WI38 (cell line): ENCODE measurements around the gene MUC12.
"Not testable (repeated sequence)": the region's sequence is repeated elsewhere in the genome, so short reads cannot be mapped to it uniquely, and the experiment has no call there.

Experiments
- H3K4me3 ChIP-seq: 2 replicates; pipeline ENCODE4 v1.5.1; 2011; ENCODE audit warnings: low read depth, mild to moderate bottlenecking, control low read depth, low read length
- CTCF ChIP-seq: IDR thresholded peaks from 2 replicates; pipeline ENCODE4 v1.5.1; 2012; ENCODE audit warnings: low read depth, mild to moderate bottlenecking, control low read depth, low read length

MUC12 gene

GRCh38 chr7:100969066-100969615 is at the start of gene MUC12:
Gene MUC12 (plus strand): TSS chr7:100969565. CDS start chr7:100969623, 58 bp downstream.
- TF ChIP-seq CTCF, result no peak
- no peak within 1 kb of the TSS for H3K4me3 ChIP-seq

- H3K4me3 ChIP-seq, result not testable (repeated sequence)
Measured at GRCh38 chr7:100919779-100920437, 49.5 kb upstream of the MUC12 start.

GRCh38 chr7:100921039-100921438 is 48.3 kb upstream of the MUC12 start:
- H3K4me3 ChIP-seq, result no peak overlapping the region
- TF ChIP-seq CTCF, result no peak

GRCh38 chr7:100923616-100924015 is 45.7 kb upstream of the MUC12 start:
- not testable (repeated sequence) for H3K4me3 ChIP-seq

- H3K4me3 ChIP-seq, result no peak overlapping the region
Measured at GRCh38 chr7:100929808-100930174, 39.6 kb upstream of the MUC12 start.

GRCh38 chr7:100933734-100934133 is 35.6 kb upstream of the MUC12 start:
- H3K4me3 ChIP-seq, result no peak overlapping the region
- no peak for TF ChIP-seq CTCF

More at GRCh38 chr7:100929808-100930174, 39.6 kb upstream of the MUC12 start:
- no peak for TF ChIP-seq CTCF

GRCh38 chr7:100935381-100935780 is 34.0 kb upstream of the MUC12 start:
- H3K4me3 ChIP-seq, result not testable (repeated sequence)

- H3K4me3 ChIP-seq, result not testable (repeated sequence)
Measured at GRCh38 chr7:100936167-100936566, 33.2 kb upstream of the MUC12 start.

- no peak for TF ChIP-seq CTCF
- H3K4me3 ChIP-seq, result no peak overlapping the region
Measured at GRCh38 chr7:100942045-100942774, 27.2 kb upstream of the MUC12 start.
